NCI-H748 (cell line): ENCODE data around the gene P2RY11.

ENCODE experiments used
- DNase-seq: peaks from one replicate; lab custom pipeline; 2025; ENCODE audit not compliant: unreplicated experiment; lab: John Stamatoyannopoulos, UW

The P2RY11 gene

DNA sequence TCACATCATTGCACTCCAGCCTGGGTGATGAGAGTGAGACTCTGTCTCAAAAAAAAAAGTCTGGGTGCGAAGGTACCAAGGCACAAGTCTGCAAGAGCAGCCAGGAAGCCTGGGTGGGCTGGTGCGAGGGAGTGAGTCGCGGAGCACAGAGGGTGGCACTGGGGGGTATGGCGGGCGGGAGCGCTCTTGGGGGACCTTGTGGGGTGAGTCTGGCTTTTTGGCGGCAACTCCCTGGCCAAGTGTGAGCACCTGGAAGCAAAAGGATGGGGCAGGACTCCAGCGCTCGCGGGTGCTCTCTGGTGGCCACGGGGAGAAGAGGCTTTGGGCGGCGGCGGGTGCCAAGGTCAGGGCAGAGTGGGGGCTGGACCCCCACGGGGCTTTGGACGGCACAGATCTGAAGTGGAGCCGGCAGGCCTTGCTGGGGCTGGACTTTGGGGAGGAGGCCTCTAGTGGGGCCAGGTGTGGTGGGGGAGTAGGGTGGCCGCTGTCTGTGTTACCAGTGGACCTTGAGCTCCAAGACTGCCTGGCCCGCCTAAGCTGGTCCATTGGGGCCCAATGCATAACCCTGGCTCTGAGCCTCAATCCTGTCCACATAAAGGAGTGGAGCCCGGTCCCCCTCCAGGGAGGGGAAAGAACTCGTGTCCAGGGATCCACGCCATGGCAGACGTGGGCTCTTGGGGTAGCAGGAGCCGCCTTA lies 1.6 kb downstream of the P2RY11 start:
- peak; percentile 32 for DNase-seq

DNA sequence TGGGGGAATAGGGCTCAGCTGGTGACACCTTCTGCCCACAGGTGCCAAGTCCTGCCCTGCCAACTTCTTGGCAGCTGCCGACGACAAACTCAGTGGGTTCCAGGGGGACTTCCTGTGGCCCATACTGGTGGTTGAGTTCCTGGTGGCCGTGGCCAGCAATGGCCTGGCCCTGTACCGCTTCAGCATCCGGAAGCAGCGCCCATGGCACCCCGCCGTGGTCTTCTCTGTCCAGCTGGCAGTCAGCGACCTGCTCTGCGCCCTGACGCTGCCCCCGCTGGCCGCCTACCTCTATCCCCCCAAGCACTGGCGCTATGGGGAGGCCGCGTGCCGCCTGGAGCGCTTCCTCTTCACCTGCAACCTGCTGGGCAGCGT lies 2.1 kb downstream of the P2RY11 start:
- DNase-seq: no peak

DNA sequence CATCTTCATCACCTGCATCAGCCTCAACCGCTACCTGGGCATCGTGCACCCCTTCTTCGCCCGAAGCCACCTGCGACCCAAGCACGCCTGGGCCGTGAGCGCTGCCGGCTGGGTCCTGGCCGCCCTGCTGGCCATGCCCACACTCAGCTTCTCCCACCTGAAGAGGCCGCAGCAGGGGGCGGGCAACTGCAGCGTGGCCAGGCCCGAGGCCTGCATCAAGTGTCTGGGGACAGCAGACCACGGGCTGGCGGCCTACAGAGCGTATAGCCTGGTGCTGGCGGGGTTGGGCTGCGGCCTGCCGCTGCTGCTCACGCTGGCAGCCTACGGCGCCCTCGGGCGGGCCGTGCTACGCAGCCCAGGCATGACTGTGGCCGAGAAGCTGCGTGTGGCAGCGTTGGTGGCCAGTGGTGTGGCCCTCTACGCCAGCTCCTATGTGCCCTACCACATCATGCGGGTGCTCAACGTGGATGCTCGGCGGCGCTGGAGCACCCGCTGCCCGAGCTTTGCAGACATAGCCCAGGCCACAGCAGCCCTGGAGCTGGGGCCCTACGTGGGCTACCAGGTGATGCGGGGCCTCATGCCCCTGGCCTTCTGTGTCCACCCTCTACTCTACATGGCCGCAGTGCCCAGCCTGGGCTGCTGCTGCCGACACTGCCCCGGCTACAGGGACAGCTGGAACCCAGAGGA lies 2.6 kb downstream of the P2RY11 start:
- DNase-seq: peak; percentile 21

GRCh38 chr19:10114651-10115391 lies 3.3 kb downstream of the P2RY11 start:
- DNase-seq: no peak

DNA sequence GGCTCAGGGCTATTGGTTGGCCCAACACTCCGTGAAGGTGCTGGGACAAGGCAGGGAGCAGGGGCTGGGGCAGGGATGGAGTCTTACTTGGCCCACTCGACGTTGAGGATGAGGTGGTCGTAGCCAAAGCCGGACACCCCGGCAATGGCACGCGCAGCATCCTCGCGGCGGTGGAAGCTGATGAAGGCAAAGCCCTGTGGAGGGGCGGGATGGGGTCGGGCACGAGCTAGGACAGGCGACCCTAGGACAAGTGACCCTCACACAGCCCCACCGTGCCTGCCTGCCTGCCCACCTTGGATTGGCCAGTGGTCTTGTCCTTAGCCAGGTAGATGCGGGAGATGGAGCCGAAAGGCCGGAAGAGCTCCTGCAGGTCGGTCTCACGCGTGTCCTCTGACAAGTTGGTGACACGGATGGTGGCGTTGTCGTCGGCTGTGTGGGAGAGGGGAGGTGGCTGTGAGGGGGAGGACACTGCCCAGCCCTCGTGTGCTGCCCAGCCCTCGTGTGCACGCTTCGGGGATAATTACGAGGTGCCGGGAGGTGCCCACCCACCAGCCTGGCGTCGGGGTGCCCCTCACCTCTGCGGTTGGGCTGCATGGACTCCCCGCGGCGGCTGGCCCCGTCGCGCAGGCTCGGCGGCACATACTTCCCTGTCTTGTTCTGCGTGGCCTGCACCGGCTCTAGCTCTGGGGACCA lies 4.0 kb downstream of the P2RY11 start:
- DNase-seq: no peak

DNA sequence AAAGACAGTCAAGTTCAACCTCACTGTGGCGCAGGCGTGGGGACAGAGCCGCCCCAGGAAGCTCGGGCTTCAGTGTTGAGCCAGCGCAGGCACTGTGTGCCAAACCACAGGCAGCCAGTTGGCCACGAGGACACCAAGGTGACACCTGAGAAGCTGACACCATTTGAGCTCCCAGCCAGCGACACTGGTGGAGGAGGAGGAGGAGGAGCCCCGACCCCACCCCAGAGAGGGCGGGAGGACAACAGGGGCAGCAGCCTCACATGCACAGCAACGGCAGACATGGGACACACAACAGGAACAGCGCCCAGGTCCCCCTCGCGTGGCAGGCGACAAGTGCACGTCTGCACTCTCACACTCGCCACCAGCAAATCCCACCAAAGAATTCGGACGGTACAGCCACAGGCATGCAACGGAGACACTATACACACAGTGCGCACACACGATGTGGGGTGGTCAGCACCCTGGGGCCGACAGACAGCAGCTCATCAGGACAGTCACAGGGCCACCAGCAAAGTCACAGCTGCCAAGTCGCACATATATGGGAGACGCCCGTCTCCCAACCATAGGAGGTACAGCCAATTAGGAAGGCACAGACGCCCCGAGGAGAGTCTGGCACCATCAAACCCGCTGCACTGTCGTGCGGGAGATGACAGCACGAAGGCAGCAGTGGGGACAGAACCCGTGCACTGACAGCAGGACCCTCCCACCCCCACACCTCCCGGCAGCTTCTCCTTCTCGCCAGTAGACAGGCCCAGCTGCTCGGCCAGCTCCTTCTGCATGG lies 4.8 kb downstream of the P2RY11 start:
- DNase-seq: no peak

- DNase-seq: no peak
Measured at GRCh38 chr19:10116866-10117616, 5.5 kb downstream of the P2RY11 start.

DNA sequence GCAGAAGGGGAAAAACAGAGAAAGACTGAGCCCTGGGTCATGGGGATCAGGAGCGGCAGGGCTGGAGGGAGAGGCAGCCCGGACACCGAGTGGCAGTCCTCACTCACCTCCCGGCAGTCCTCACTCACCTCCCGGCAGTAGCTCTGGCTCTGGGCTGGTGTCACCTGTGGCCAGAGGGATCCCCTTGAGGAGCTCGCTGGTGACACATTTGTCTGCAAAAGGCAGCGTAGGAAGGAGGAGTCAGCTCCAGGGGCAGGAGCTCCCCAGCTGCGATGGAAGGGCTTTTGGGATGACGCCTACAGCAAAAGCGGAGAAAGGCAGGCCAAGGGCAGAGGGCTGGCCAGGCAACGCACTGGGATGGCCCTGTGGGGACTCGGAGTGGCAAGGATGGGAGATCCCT lies 7.5 kb downstream of the P2RY11 start:
- DNase-seq: no peak

DNA sequence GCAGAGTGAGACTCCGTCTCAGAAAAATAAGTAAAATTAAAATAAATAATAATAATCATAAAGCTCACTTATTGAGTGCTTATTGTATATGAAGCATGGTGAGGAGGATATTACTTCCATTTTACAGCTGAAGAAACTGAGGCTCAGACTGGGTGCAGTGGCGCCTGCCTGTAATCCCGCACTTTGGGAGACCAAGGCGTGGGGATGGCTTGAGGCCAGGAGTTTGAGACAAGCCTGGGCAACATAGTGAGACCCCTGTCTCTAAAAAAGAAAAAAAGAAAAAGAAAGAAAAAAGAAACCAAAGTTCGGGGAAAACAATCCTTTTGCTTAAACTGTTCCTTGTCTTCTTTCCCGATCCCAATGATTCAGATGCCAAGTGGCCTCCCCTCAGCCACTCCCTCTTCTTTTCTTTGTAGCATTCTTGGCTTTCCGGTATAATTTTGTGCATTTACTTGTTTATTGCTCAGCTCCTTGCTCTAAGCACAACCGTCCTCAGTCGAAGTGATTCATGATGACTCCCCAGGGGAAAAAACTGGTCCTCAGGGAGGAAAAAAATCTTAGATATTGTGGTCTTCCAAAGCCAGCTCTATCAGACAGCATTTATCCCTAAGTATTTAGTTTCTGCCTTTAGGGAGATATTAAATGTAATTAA lies 9.2 kb downstream of the P2RY11 start:
- no peak for DNase-seq

- DNase-seq: no peak
Measured at GRCh38 chr19:10122045-10122444, 10.6 kb downstream of the P2RY11 start.

DNA sequence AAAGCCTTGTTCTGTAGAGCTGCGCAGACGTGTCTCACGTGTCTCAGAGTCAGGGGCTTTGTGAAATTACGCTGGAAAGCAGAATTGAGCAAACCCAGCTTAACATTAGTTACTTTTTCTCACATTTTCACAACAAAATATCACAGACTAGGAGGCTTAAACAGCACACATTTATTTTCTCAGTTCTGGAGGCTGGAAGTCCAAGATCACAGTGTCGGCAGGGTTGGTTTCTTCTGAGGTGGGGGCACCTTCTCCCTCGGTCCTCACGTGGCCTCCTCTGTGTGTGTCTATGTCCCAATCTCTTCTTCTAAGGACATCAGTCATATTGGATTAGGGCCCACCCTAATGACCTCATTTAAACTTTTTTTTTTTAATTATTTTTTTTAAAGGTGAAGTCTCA lies 12.9 kb downstream of the P2RY11 start:
- DNase-seq: no peak

- no peak for DNase-seq
Measured at GRCh38 chr19:10126213-10126639, 14.7 kb downstream of the P2RY11 start.

DNA sequence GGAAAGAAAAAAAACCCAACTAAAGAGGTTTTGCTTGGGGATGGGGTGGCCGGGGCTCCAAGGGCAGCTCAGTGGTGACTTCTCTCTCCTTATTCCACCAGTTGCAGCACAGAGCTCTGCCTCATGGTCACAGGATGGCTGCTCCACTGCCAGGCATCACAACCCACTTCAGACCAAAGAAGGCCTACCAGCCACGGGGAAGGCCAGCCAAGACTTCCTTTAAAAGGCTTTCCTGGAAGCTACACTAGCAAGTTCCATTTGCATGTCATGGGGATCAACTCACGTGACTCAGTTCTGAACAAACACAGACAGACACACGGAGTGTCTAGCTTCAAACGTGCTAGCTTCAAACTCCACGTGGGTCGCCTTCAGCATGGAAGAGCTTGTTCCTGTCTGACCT lies 21.4 kb downstream of the P2RY11 start:
- no peak for DNase-seq

DNA sequence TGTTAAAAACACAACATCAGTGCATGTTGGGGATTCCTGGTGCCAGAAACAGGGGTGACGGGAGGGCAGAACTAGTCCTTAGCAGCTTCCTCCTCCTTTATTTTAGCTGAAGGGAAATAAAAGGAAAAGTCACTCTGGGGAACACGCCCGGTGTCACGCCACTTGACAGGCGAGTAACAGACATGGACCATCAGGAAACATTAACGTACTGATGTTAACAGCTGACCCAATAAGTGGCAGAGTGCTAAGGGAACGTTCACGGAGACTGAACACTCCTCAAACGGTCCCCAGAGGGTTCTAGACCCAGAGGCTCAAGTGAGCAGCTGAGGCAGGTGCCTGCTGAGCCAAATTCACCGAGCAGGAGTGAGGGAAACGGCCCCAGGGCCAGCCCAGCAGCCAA lies 22.1 kb downstream of the P2RY11 start:
- DNase-seq: no peak

GRCh38 chr19:10134040-10134439 lies 22.5 kb downstream of the P2RY11 start:
- DNase-seq: no peak

DNA sequence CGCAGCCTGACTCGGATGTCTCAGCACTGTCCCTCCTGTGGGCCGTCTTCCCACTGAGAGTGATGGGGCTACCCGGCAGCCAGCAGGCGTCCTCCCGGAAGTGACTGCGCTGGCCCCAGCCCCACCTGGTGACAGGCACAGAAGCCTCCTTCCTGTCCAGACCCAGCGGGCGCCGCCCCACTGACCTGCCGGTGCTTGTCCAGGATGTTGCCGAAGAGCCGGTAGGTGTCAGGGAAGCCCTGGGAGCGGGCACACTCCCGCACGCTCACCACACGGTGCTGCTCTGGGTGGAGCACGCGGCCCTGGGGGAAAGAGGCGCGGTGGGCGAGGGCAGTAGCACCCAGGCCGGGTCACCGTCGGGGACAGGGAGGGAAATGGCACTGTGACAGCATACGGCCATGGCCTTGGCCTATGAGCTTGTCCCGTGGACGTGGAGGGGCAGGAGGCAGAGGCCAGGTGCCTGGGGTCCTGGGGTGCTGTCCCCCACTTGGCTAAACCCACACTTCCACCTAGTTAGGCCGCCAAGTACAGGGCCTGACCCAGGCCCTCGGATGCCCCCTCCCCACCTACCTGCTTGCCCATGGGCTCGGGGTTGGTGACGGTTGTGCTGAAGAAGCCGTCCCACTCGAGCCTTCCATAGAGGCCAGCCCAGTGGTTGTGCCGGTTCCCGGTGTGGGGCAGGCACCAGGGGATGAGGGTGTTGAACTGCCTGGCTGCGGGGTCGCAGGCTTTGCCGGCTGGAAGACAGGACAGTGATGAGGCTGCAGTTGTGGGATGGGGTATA lies 24.2 kb downstream of the P2RY11 start:
- no peak for DNase-seq

DNA sequence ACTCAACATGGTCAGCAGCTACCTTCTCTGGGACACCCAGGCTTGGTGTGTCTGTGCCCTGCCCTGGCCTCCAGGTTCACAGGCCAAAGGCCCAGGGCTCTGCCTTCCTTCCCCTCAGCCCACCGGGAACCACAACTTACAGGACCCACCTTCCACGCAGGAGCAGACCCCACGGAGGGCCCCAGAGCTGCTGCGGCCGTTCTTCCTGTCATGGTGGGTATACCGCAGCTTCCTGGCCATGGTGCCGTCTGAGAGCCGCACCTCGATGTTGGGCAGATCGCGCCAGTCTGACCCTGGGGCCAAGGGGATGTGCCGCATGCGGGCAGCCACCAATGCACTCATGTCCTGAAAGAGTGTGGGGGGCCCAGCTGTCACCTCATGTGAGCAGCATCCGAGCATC lies 25.4 kb downstream of the P2RY11 start:
- no peak for DNase-seq

DNA sequence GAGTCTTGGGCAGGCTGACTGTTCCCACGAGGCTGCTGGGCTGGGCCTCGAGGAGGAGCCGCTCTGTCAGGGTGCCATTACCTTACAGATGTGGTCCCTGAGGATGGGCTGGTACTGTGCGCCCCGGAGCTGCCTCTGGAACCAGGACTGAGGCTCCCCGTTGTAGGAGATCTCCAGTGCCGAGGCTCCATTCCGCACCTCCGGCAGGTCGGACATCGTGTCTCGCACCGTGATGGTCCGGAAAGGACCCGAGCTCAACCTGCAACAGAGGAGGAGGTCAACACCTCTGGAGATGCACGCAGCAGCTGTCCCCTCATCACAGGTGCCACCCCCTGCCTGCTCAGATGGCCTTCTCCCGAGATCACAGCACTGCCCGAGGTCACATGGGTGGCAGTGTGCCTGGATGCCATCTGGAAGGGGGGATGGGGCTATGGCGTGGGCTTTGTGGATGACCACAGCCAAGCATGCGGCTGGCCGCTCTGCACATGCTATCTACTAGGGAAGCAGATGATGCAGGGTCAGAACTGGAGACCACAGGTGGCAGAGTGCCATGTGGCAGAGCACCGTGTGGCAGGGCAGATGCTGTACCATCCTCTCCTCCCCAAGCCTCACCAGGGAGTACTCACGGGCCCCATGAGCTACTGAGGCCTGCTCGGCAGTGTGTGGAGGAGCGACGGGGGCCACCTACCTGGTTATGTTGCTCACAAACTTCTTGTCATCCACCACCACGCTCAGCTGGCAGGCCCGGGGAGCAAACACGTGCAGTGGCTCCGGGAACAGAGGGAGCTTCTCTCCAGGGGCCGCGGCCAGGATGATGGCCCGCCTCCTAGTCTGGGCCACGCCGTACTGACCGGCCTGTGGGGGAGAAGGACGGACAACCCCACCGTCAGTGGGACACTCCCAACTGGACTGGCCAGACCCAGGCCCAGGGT lies 26.5 kb downstream of the P2RY11 start:
- DNase-seq: no peak
